K562 (cell line): ENCODE data around the gene NFATC2. TPM values are rescaled to one million over a fixed set of nuclear protein-coding genes. Genes with fewer than 3 reads are reported as not detected.

Experiments used
- ATAC-seq: fragments of 200-7000 bp; cut with Tn5 transposase; 3 replicates; pipeline ENCODE4 v1.9.1; 2020; ENCODE audit warnings: moderate library complexity
- Bru-seq: library from RNA; stranded (reverse); fragments of 400-500 nt; gene quantifications from one replicate; lab custom pipeline; 2021; lab: Mats Ljungman, UMichigan
- BruChase-seq, 2 experiments: library from RNA; stranded (reverse); fragments of 400-500 nt; gene quantifications; one replicate each; lab custom pipeline; 2021; lab: Mats Ljungman, UMichigan
- BruUV-seq: library from RNA; stranded (reverse); fragments of 400-500 nt; replicated peaks from 2 replicates; lab custom pipeline; 2021; lab: Mats Ljungman, UMichigan
- CTCF ChIA-PET: fragments of 300-600 bp; formaldehyde crosslinking; extraction: SDS; loops from one replicate; lab custom pipeline; 2021; ENCODE audit warnings: low intra/inter-chr PET ratio; lab: Yijun Ruan, JAX
- POLR2A ChIA-PET: fragments of 300-600, 350-650 bp; sonication (Branson Sonifier 250); formaldehyde crosslinking; extraction: SDS; loops from one replicate; lab custom pipeline; 2021; ENCODE audit warnings: antibody characterized with exemption, inconsistent platforms; lab: Yijun Ruan, JAX
- DNase-seq, 4 experiments: peaks; one replicate each; pipeline versions ENCODE4 v3.0.0 to v3.0.0-alpha.2; 2011 to 2018; ENCODE audit warnings: low spot score in 3 of 4, mixed read lengths in 3 of 4; ENCODE audit errors: extremely low read depth in 1 of 4
- FAIRE-seq: peaks from 2 replicates; lab custom pipeline; 2011; peaks lifted over from hg19 to GRCh38; lab: Jason Lieb, UNC
- H2AFZ ChIP-seq: 2 replicates; pipeline ENCODE4 v1.6.0; 2011; ENCODE audit warnings: low read depth, low read length, control low read depth, inconsistent platforms
- H3K27ac ChIP-seq: fragments of 200-600 bp; 3 replicates; pipeline ENCODE4 v1.8.0; 2011; ENCODE audit warnings: low read depth, mild to moderate bottlenecking, control low read depth, inconsistent platforms, low read length, moderate library complexity, mixed read lengths; ENCODE audit errors: extremely low read depth
- H3K27me3 ChIP-seq, 2 experiments: fragments of 300-600 bp in 1 of 2; 2 replicates in 1 of 2; 3 replicates in 1 of 2; pipeline versions ENCODE4 v1.6.0 to v1.8.0; 2011; ENCODE audit warnings: inconsistent platforms in 2 of 2, low read length in 2 of 2, mild to moderate bottlenecking in 1 of 2, mixed read lengths in 1 of 2, moderate library complexity in 1 of 2; ENCODE audit not compliant: control insufficient read depth in 2 of 2, insufficient read depth in 2 of 2
- H3K36me3 ChIP-seq: fragments of 300-600 bp; 3 replicates; pipeline ENCODE4 v1.8.0; 2011; ENCODE audit warnings: mild to moderate bottlenecking, low read length, inconsistent platforms; ENCODE audit not compliant: control insufficient read depth, insufficient read depth
- H3K4me1 ChIP-seq, 2 experiments: fragments of 200-600 bp in 1 of 2; replicated peaks in 1 of 2; 2 replicates in 1 of 2; 3 replicates in 1 of 2; pipeline versions ENCODE4 v1.5.1 to v1.8.0; 2011; ENCODE audit warnings: inconsistent platforms in 2 of 2, low read length in 2 of 2, mild to moderate bottlenecking in 1 of 2, mixed read lengths in 1 of 2, moderate library complexity in 1 of 2; ENCODE audit not compliant: control insufficient read depth in 2 of 2, insufficient read depth in 2 of 2
- H3K4me2 ChIP-seq: 2 replicates; pipeline ENCODE4 v1.6.1; 2011; ENCODE audit warnings: low read length, control low read depth, inconsistent platforms, mixed read lengths; ENCODE audit not compliant: insufficient read depth
- H3K4me3 ChIP-seq: fragments of 200-600 bp; sonication (generic), shearing (Covaris generic); 2 replicates; pipeline ENCODE4 v1.5.1; 2016; ENCODE audit warnings: control low read depth, inconsistent platforms
- H3K79me2 ChIP-seq: fragments of 200-600 bp; 3 replicates; pipeline ENCODE4 v1.8.0; 2011; ENCODE audit warnings: low read length, inconsistent platforms; ENCODE audit not compliant: control insufficient read depth, insufficient read depth
- H3K9ac ChIP-seq, 2 experiments: 2 replicates each; pipeline versions ENCODE4 v1.6.0 to v1.6.1; 2011; ENCODE audit warnings: low read depth in 2 of 2, low read length in 2 of 2, control low read depth in 1 of 2, inconsistent platforms in 1 of 2, mild to moderate bottlenecking in 1 of 2, mixed read lengths in 1 of 2; ENCODE audit not compliant: insufficient read depth in 1 of 2
- H3K9me1 ChIP-seq: one replicate; pipeline ENCODE4 v1.6.0; 2011; ENCODE audit warnings: inconsistent platforms, mild to moderate bottlenecking, low read length, moderate library complexity; ENCODE audit not compliant: control insufficient read depth, insufficient read depth
- H3K9me3 ChIP-seq: replicated peaks from 2 replicates; pipeline ENCODE4 v1.5.1; 2011; ENCODE audit warnings: low read depth, low read length, inconsistent platforms; ENCODE audit not compliant: control insufficient read depth, insufficient read depth
- H4K20me1 ChIP-seq: replicated peaks from 2 replicates; pipeline ENCODE4 v1.6.1; 2011; ENCODE audit warnings: low read length, inconsistent platforms, mixed read lengths; ENCODE audit not compliant: control insufficient read depth, insufficient read depth
- CBFA2T2 ChIP-seq: fragments of 450-650 bp; conservative IDR thresholded peaks from 2 replicates; pipeline ENCODE4 v1.6.1; 2017; ENCODE audit warnings: mild to moderate bottlenecking
- CCAR2 ChIP-seq: fragments of 200-400 bp; formaldehyde crosslinking; IDR thresholded peaks from 2 replicates; pipeline ENCODE4 v1.6.1; 2017; ENCODE audit warnings: mild to moderate bottlenecking, low read depth, low read length
- CCNT2 ChIP-seq: IDR thresholded peaks from 2 replicates; pipeline ENCODE4 v1.6.1; 2011; ENCODE audit warnings: borderline replicate concordance, low read depth, mild to moderate bottlenecking, moderate library complexity, mixed read lengths, low read length; ENCODE audit not compliant: insufficient read length; ENCODE audit errors: extremely low read depth
- CEBPB ChIP-seq: fragments of 450-650 bp; IDR thresholded peaks from 2 replicates; pipeline ENCODE4 v1.6.1; 2016; ENCODE audit warnings: missing genetic modification characterization, missing compliant biosample characterization
- HDAC1 ChIP-seq, 2 experiments: fragments of 450-650 bp; IDR thresholded peaks; 2 replicates each; pipeline ENCODE4 v1.6.1; 2016 to 2017; ENCODE audit warnings: inconsistent platforms in 1 of 2, mild to moderate bottlenecking in 1 of 2, moderate library complexity in 1 of 2
- NCOA6 ChIP-seq: fragments of 450-650 bp; IDR thresholded peaks from 2 replicates; pipeline ENCODE4 v1.6.1; 2017; ENCODE audit warnings: mild to moderate bottlenecking
- STAT6 ChIP-seq: sonication (generic); formaldehyde crosslinking; IDR thresholded peaks from 2 replicates; pipeline ENCODE4 v1.8.1; 2023; ENCODE audit warnings: mild to moderate bottlenecking, missing genetic modification reagents
- ZFX ChIP-seq: sonication (generic); formaldehyde crosslinking; IDR thresholded peaks from 2 replicates; pipeline ENCODE4 v1.8.0; 2022; ENCODE audit warnings: mild to moderate bottlenecking, missing genetic modification reagents, moderate library complexity
- ZKSCAN3 ChIP-seq: fragments of 250-450 bp; sonication (Bioruptor Pico); IDR thresholded peaks from 2 replicates; pipeline ENCODE4 v1.4.0; 2020
- ZNF707 ChIP-seq: fragments of 250-450 bp; sonication (Bioruptor Pico); conservative IDR thresholded peaks from 2 replicates; pipeline ENCODE4 v1.8.0; 2022; ENCODE audit warnings: inconsistent platforms, mild to moderate bottlenecking, moderate library complexity
- ZNF778 ChIP-seq: fragments of 450-650 bp; formaldehyde crosslinking; IDR thresholded peaks from 2 replicates; pipeline ENCODE4 v1.4.0; 2020; ENCODE audit warnings: mild to moderate bottlenecking, moderate library complexity
- ZNF785 ChIP-seq: fragments of 250-450 bp; sonication (Bioruptor Pico); IDR thresholded peaks from 2 replicates; pipeline ENCODE4 v1.4.0; 2020; ENCODE audit warnings: mild to moderate bottlenecking
- WGBS: fragments of 100-300 bp; shearing (Covaris generic); methylation state at CpG from one replicate; pipeline ENCODE4 v1.1.6; 2016; ENCODE audit warnings: low coverage, mixed read lengths; ENCODE audit not compliant: insufficient coverage; ENCODE audit errors: missing lambda C conversion rate; 5-methylcytosine and 5-hydroxymethylcytosine counted together
- in situ Hi-C: fragments of 300-500 bp; cut with MboI; formaldehyde crosslinking; loops from 4 replicates; pipeline ENCODE4 v1.15.0; 2018; ENCODE audit warnings: inconsistent platforms, mixed read lengths
- intact Hi-C: fragments of 100-400 bp; cut with micrococcal nuclease; formaldehyde crosslinking; loops from 2 replicates; pipeline ENCODE4 v1.14.2; 2022
- long read RNA-seq, 3 experiments: library from polyadenylated mRNA in 2 of 3; library from RNA in 1 of 3; unstranded in 2 of 3; stranded (forward) in 1 of 3; transcript quantifications; one replicate each; pipeline ENCODE4 v2.0.0, GENCODE V29; 2019 to 2022
- polyA minus RNA-seq, 3 experiments: library from RNA; depleted of rRNA, polyadenylated mRNA; stranded (reverse); fragments of >200 nt; gene quantifications; 2 replicates each; pipeline ENCODE4 v1.2.3, GENCODE V29; 2011
- polyA plus RNA-seq, 8 experiments: library from polyadenylated mRNA; depleted of rRNA in 4 of 8; stranded (reverse) in 5 of 8; unstranded in 3 of 8; fragments of >200 nt; fragmentation: Nextera tagmentation in 2 of 8; fragmentation: Illumina TruSeq in 1 of 8; extraction: Ambion mirVana in 2 of 8; extraction: Trizol in 1 of 8; gene quantifications; 2 replicates each; pipeline versions ENCODE4 v1.2.1 to v1.2.3, GENCODE V29; 2011 to 2014; ENCODE audit warnings: inconsistent platforms in 1 of 8, missing spikeins in 1 of 8
- total RNA-seq, 7 experiments: library from RNA; depleted of rRNA in 6 of 7; stranded (reverse); fragments of >200 nt in 6 of 7; fragmentation: Illumina TruSeq in 2 of 7; extraction: Trizol in 2 of 7; gene quantifications; 2 replicates each; pipeline versions ENCODE4 v1.2.1 to v1.2.3, GENCODE V29; 2011 to 2021; ENCODE audit warnings: low replicate concordance in 1 of 7
- TF ChIP-seq, protein P1 (sequence below): sonication (generic); formaldehyde crosslinking; IDR thresholded peaks from 2 replicates; pipeline ENCODE4 v1.8.1; 2022; ENCODE audit warnings: missing genetic modification reagents

NFATC2 gene
- 19.7 and 27.2 TPM in 2 replicates for total RNA-seq (2011; cell fraction: chromatin; rRNA removed; ENCODE audit: low replicate concordance)
- total RNA-seq (2011; cell fraction: nucleolus; rRNA removed) = 7.7 and 10.9 TPM in 2 replicates
- 16.1 and 29.1 TPM in 2 replicates for total RNA-seq (2011; cell fraction: nucleoplasm; rRNA removed)
- total RNA-seq (2014; rRNA removed) = 2.5 and 3.7 TPM in 2 replicates
- total RNA-seq (2014; rRNA removed; fragmentation: Illumina TruSeq; extraction: Trizol) = 2.7 and 3.0 TPM in 2 replicates
- 2.6 and 3.3 TPM in 2 replicates for total RNA-seq (2015; rRNA removed; fragmentation: Illumina TruSeq; extraction: Trizol)
- 11.2 and 11.3 TPM in 2 replicates for total RNA-seq (2021)
- 1.6 and 2.1 TPM in 2 replicates for polyA plus RNA-seq (2011; rRNA removed)
- 1.00 and 1.6 TPM in 2 replicates for polyA plus RNA-seq (2011; cell fraction: cytosol; rRNA removed)
- polyA plus RNA-seq (2011; cell fraction: nucleus; rRNA removed) = 5.3 and 5.7 TPM in 2 replicates
- 7.2 and 8.8 TPM in 2 replicates for polyA plus RNA-seq (2012)
- 7.0 and 8.1 TPM in 2 replicates for polyA plus RNA-seq (2014; fragmentation: Illumina TruSeq; extraction: Trizol)
- 1 to 10 TPM; 1.9 to 4.1 TPM for polyA plus RNA-seq (2014; fragmentation: Nextera tagmentation; extraction: Ambion mirVana)
- 3.8 and 4.0 TPM in 2 replicates for polyA plus RNA-seq (2014; rRNA removed)
- polyA minus RNA-seq (2011; rRNA and poly(A)+ RNA removed) = 2.7 and 4.2 TPM in 2 replicates
- 4.4 and 4.8 TPM in 2 replicates for polyA minus RNA-seq (2011; cell fraction: cytosol; rRNA and poly(A)+ RNA removed)
- polyA minus RNA-seq (2011; cell fraction: nucleus; rRNA and poly(A)+ RNA removed) = 4.3 TPM in 2 replicates
- Bru-seq, nascent RNA = percentile 71 among the genes with signal in this experiment
- percentile 68 among the genes with signal in this experiment for BruChase-seq, experiment 1, labeled RNA remaining after a 2-hour chase
- percentile 70 among the genes with signal in this experiment for BruChase-seq, experiment 2, labeled RNA remaining after a 6-hour chase
- long read RNA-seq, experiment 1, partial matches to known transcripts = 7 of 28 reads
- long read RNA-seq, experiment 1, other reads (novel, unspliced or antisense) = 21 of 28 reads
- long read RNA-seq, experiment 2, partial matches to known transcripts = 1 of 9 reads
- long read RNA-seq, experiment 2, other reads (novel, unspliced or antisense) = 8 of 9 reads
- long read RNA-seq, experiment 3, full-length matches to known transcripts = 1 of 3 reads
- long read RNA-seq, experiment 3, partial matches to known transcripts = 1 of 3 reads
- long read RNA-seq, experiment 3, other reads (novel, unspliced or antisense) = 1 of 3 reads

GRCh38 chr20:51542571-51543421 lies at the start of gene NFATC2:
NFATC2 (minus strand) TSS chr20:51542719; CDS start chr20:51542499, 220 bp downstream.
- WGBS = 12% methylated on average over 28 of the region's 67 CpGs
- in situ Hi-C loops = no loop called here
- intact Hi-C loops = no loop called here
- H3K4me3 ChIP-seq = peak within 1 kb of the TSS; percentile 72
- peaks cover 6% of the 10 kb centered on the region; the same call in 1 of the 2 replicates for H4K20me1 ChIP-seq
- H3K79me2 ChIP-seq = peaks cover 41% of the 10 kb centered on the region
- peaks cover 8 to 15% of the 10 kb centered on the region in 2 experiments for H3K27me3 ChIP-seq
- H3K9ac ChIP-seq = peak within 1 kb of the TSS; percentile 69 to 91
- peak within 1 kb of the TSS; percentile 76 for H3K27ac ChIP-seq
- BruUV-seq = no TSS peak
- ATAC-seq (peak; percentile 72), DNase-seq (peak; percentile 74 to 99 (median 97)), FAIRE-seq (no peak)
- ChIA-PET CTCF (no interaction called here), POLR2A (interaction anchor here (0.6 to 2.1 kb wide), 4 partner anchors 11 to 72 kb away, joined by 3 to 6 read pairs (median 4); no protein-coding TSS in a partner anchor)
- no peaks in the 10 kb centered on the region for H3K9me1 ChIP-seq
- peak within 1 kb of the TSS; percentile 83 for H2AFZ ChIP-seq
- H3K9me3 ChIP-seq = no peaks in the 10 kb centered on the region
- peaks cover 14% of the 10 kb centered on the region for H3K36me3 ChIP-seq
- peak within 1 kb of the TSS; percentile 84 for H3K4me2 ChIP-seq
- peaks cover 25 to 26% of the 10 kb centered on the region in 2 experiments; a peak in 4 of 5 replicates for H3K4me1 ChIP-seq
- TF ChIP-seq ZKSCAN3 (CRISPR knock-in tag) (no peak), CEBPB (no peak), CBFA2T2 (no peak), NCOA6 (peak; percentile 1; the same call in 1 of the 2 replicates), CCNT2 (peak; percentile 51), ZFX (CRISPR knock-in tag) (no peak; the same call in 1 of the 2 replicates), ZNF707 (CRISPR knock-in tag) (no peak), CCAR2 (no peak), STAT6 (no peak), ZNF778 (CRISPR knock-in tag) (no peak), ZNF785 (CRISPR knock-in tag) (no peak), HDAC1 (IDR thresholded peaks at IDR 0.05) (no peak)
- TF ChIP-seq, protein P1, sequence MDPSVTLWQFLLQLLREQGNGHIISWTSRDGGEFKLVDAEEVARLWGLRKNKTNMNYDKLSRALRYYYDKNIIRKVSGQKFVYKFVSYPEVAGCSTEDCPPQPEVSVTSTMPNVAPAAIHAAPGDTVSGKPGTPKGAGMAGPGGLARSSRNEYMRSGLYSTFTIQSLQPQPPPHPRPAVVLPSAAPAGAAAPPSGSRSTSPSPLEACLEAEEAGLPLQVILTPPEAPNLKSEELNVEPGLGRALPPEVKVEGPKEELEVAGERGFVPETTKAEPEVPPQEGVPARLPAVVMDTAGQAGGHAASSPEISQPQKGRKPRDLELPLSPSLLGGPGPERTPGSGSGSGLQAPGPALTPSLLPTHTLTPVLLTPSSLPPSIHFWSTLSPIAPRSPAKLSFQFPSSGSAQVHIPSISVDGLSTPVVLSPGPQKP = no peak
